ENCODE results near the gene MOGAT3.

Gene MOGAT3

DNA sequence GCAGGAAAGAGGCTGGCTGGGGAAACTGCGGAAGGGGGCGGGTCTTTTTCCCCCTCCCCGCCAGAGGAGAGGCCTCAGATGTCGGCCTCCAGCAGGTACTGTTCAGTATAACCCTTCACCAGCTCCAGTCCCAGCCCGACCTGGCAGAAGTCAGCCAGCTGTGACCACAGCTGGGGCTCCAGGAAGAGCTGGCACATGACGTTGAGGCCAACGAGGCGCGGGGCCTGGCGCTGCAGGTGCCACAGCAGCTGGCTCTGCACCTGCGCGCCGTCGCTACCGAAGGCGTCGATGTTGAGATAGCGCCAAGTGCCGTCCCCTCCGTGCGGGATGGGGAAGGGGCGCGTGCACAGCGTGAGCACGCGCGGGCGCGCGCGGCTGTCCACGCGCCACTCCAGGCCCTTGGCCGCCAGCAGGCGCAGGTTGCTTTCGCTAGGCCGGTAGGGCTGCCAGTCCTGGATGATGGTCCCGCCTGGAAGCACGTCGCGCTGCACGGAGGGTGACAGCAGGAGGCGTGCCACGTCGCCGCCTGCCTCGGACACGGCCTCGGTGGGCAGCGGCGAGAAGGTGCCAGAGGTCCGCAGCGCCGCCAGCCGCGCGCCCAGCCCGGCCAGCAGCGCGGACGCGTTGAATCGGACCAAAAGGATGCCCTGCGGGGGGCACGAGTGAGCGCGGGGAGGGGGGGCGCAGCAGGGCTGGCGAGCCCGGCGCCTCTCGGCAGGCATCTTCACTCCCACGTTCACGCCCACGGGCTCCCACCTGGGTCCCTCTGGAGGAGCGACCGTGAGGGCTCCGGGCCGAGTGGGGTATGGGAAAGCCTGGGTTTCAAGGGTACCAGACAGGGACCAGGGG, 28.6 kb downstream of the MOGAT3 start:
- no peaks in the 10 kb centered on the region for H3K36me3 ChIP-seq (ENCODE audit: control insufficient read depth in 1 of 2, insufficient read depth in 2 of 2, low read depth in 1 of 2, low read length in 2 of 2)
- DNase-seq: no peak
- no peak overlapping the region for H4K8ac ChIP-seq (ENCODE audit: low read length)
- H3K79me1 ChIP-seq (replicated peaks; ENCODE audit: low read length, poor library complexity, severe bottlenecking): no peaks in the 10 kb centered on the region
- H3K4me3 ChIP-seq (ENCODE audit: insufficient read depth in 1 of 2, low read depth in 1 of 2, low read length in 2 of 2): peak overlapping the region in 1 of 2 experiments; percentile 47
- no peak overlapping the region for H3K18ac ChIP-seq (ENCODE audit: low read depth in 1 of 2, low read length in 2 of 2)
- H3K4me1 ChIP-seq (ENCODE audit: control insufficient read depth, insufficient read depth, low read depth, low read length): peaks cover 37% of the 10 kb centered on the region
- no peak overlapping the region for H2AK5ac ChIP-seq (ENCODE audit: low read length, severe bottlenecking)
- no peak overlapping the region for H2BK12ac ChIP-seq (ENCODE audit: low read length in 2 of 2)
- no peak overlapping the region for H2BK120ac ChIP-seq (ENCODE audit: low read depth, low read length)
- no peak overlapping the region for H2BK15ac ChIP-seq (ENCODE audit: low read depth, poor library complexity, severe bottlenecking)
- H3K14ac ChIP-seq (ENCODE audit: low read length in 2 of 2): no peak overlapping the region
- H3K23ac ChIP-seq (ENCODE audit: low read length in 2 of 2): peak overlapping the region in 1 of 2 experiments; percentile 77
- 3% methylated on average over 79 of the region's 79 CpGs for WGBS
- no peak overlapping the region for H3K27ac ChIP-seq (ENCODE audit: low read length, poor library complexity, severe bottlenecking)
- H3K27me3 ChIP-seq (ENCODE audit: control insufficient read depth in 1 of 2, insufficient read depth in 1 of 2, low read length in 2 of 2): peaks cover 93 to 97% of the 10 kb centered on the region in 2 experiments
- H3K9ac ChIP-seq (ENCODE audit: low read length): no peak overlapping the region
- no peaks in the 10 kb centered on the region for H3K9me3 ChIP-seq (ENCODE audit: control insufficient read depth, low read length)
- H4K91ac ChIP-seq (ENCODE audit: low read length): no peak overlapping the region
- H2AFZ ChIP-seq (ENCODE audit: low read depth, low read length): no peak overlapping the region
- no peak overlapping the region for H3K4ac ChIP-seq (ENCODE audit: low read depth in 1 of 2, low read length in 2 of 2)
- H3K4me2 ChIP-seq (ENCODE audit: low read length, poor library complexity, severe bottlenecking): peak overlapping the region; percentile 35
- no peak overlapping the region for H2BK5ac ChIP-seq (ENCODE audit: low read depth, low read length, poor library complexity, severe bottlenecking)

DNA sequence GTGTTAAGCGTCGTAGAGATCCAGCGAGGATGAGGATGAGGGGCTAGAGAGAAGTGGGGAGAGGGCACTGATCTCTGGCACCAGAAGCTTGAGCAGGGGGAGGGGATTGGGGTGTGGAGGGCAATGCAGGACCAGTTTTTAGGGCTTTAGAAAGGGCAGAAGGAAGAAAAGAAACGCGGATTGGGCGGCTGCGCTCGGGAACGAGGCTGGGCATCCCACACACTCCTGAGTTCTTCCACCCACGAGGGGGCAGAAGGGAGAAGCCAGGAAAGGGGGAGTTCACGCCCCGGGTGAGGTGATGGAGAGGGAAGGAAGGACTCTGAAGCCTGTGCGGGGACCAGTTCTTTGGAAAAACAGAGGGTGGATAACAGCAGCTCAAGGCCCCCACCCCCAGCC, 29.4 kb downstream of the MOGAT3 start:
- WGBS: 10% methylated on average over 2 of the region's 13 CpGs
- H3K36me3 ChIP-seq (ENCODE audit: control insufficient read depth in 1 of 2, insufficient read depth in 2 of 2, low read depth in 1 of 2, low read length in 2 of 2): no peaks in the 10 kb centered on the region
- no peak overlapping the region for H3K23ac ChIP-seq (ENCODE audit: low read length in 2 of 2)
- no peak overlapping the region for H4K91ac ChIP-seq (ENCODE audit: low read length)
- H3K4me3 ChIP-seq (ENCODE audit: insufficient read depth in 1 of 2, low read depth in 1 of 2, low read length in 2 of 2): no peak overlapping the region
- no peak overlapping the region for H3K27ac ChIP-seq (ENCODE audit: low read length, poor library complexity, severe bottlenecking)
- peaks cover 41% of the 10 kb centered on the region for H3K4me1 ChIP-seq (ENCODE audit: control insufficient read depth, insufficient read depth, low read depth, low read length)
- H3K14ac ChIP-seq (ENCODE audit: low read length in 2 of 2): no peak overlapping the region
- no peak overlapping the region for H2AK5ac ChIP-seq (ENCODE audit: low read length, severe bottlenecking)
- H2AFZ ChIP-seq (ENCODE audit: low read depth, low read length): no peak overlapping the region
- no peak overlapping the region for H2BK15ac ChIP-seq (ENCODE audit: low read depth, poor library complexity, severe bottlenecking)
- DNase-seq: no peak
- no peaks in the 10 kb centered on the region for H3K79me1 ChIP-seq (replicated peaks; ENCODE audit: low read length, poor library complexity, severe bottlenecking)
- H3K9me3 ChIP-seq (ENCODE audit: control insufficient read depth, low read length): no peaks in the 10 kb centered on the region
- H2BK5ac ChIP-seq (ENCODE audit: low read depth, low read length, poor library complexity, severe bottlenecking): no peak overlapping the region
- H3K4me2 ChIP-seq (ENCODE audit: low read length, poor library complexity, severe bottlenecking): no peak overlapping the region
- H3K9ac ChIP-seq (ENCODE audit: low read length): no peak overlapping the region
- no peak overlapping the region for H3K4ac ChIP-seq (ENCODE audit: low read depth in 1 of 2, low read length in 2 of 2)
- no peak overlapping the region for H4K8ac ChIP-seq (ENCODE audit: low read length)
- no peak overlapping the region for H3K18ac ChIP-seq (ENCODE audit: low read depth in 1 of 2, low read length in 2 of 2)
- no peak overlapping the region for H2BK12ac ChIP-seq (ENCODE audit: low read length in 2 of 2)
- peaks cover 94 to 98% of the 10 kb centered on the region in 2 experiments for H3K27me3 ChIP-seq (ENCODE audit: control insufficient read depth in 1 of 2, insufficient read depth in 1 of 2, low read length in 2 of 2)
- H2BK120ac ChIP-seq (ENCODE audit: low read depth, low read length): no peak overlapping the region

DNA sequence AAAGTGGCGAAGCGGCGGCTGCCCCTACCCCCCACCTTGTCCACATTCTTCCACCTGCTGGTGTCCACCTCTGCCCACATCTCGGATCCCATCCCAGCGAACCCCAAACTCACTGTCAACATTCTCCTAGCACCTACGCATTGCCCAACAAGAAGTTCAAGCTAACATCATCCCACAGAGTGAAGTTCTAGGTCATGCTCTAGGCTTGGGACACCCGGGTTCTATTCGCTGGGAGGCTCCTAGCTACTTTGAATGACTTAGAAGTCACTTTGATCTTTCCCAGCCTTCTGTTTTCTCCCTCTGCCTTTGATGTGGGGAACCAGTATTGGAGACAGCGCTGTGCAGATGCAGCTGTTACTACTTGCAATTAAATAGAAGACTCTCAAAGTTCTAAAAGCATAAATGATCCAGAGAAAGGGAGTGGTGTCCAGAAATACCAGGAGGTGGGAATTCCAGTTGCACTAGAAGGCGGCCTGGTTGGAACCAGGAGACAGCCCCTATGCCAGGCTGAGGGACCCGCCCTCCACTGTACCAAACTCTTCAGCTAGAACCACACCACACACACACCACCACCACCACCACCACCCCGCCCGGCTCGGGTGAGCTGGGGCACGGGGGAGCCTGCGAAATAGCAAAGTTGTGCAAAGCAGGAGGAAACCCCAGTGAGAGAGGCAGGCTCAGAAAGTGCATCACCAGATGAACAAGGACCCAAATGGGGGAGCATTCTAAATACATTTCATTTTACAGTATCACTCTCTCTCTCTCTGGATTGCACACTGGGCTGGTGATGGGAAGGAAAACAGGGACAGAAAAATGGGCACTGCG, 30.0 kb downstream of the MOGAT3 start:
- Histone ChIP-seq H4K91ac (ENCODE audit: low read length) (no peak overlapping the region), H3K36me3 (ENCODE audit: control insufficient read depth in 1 of 2, insufficient read depth in 2 of 2, low read depth in 1 of 2, low read length in 2 of 2) (no peaks in the 10 kb centered on the region), H2BK15ac (ENCODE audit: low read depth, poor library complexity, severe bottlenecking) (no peak overlapping the region), H3K9me3 (ENCODE audit: control insufficient read depth, low read length) (no peaks in the 10 kb centered on the region), H2BK5ac (ENCODE audit: low read depth, low read length, poor library complexity, severe bottlenecking) (no peak overlapping the region), H2AK5ac (ENCODE audit: low read length, severe bottlenecking) (no peak overlapping the region), H2BK12ac (ENCODE audit: low read length in 2 of 2) (no peak overlapping the region), H3K27ac (ENCODE audit: low read length, poor library complexity, severe bottlenecking) (no peak overlapping the region), H2BK120ac (ENCODE audit: low read depth, low read length) (no peak overlapping the region), H3K79me1 (replicated peaks; ENCODE audit: low read length, poor library complexity, severe bottlenecking) (no peaks in the 10 kb centered on the region), H3K14ac (ENCODE audit: low read length in 2 of 2) (no peak overlapping the region), H3K4me2 (ENCODE audit: low read length, poor library complexity, severe bottlenecking) (no peak overlapping the region), H3K4me1 (ENCODE audit: control insufficient read depth, insufficient read depth, low read depth, low read length) (peaks cover 47% of the 10 kb centered on the region), H3K4me3 (ENCODE audit: insufficient read depth in 1 of 2, low read depth in 1 of 2, low read length in 2 of 2) (no peak overlapping the region), H3K18ac (ENCODE audit: low read depth in 1 of 2, low read length in 2 of 2) (no peak overlapping the region), H3K9ac (ENCODE audit: low read length) (no peak overlapping the region), H2AFZ (ENCODE audit: low read depth, low read length) (no peak overlapping the region), H3K27me3 (ENCODE audit: control insufficient read depth in 1 of 2, insufficient read depth in 1 of 2, low read length in 2 of 2) (peaks cover 94 to 100% of the 10 kb centered on the region in 2 experiments), H3K23ac (ENCODE audit: low read length in 2 of 2) (no peak overlapping the region), H3K4ac (ENCODE audit: low read depth in 1 of 2, low read length in 2 of 2) (no peak overlapping the region), H4K8ac (ENCODE audit: low read length) (no peak overlapping the region)
- DNase-seq: no peak
- 9% methylated on average over 16 of the region's 17 CpGs for whole genome bisulfite sequencing
